ENCODE results near the gene ATXN7. TPM values are rescaled to one million over a fixed set of nuclear protein-coding genes. Genes with fewer than 3 reads are reported as not detected.

The ATXN7 gene
- total and polyA plus RNA-seq, 2 of the 13 experiments (the other 11 are each of a cell fraction or from before 2014, with no cell fraction given), result 13.8 to 20.0 TPM

- Histone ChIP-seq H3K79me2 (ENCODE audit: insufficient read depth, low read length) (no peaks in the 10 kb centered on the region), H3K9ac (ENCODE audit: insufficient read depth, low read depth, low read length) (no peak overlapping the region), H3K36me3 (replicated peaks in 1 of 2; ENCODE audit: control insufficient read depth in 1 of 2, insufficient read depth in 2 of 2, low read length in 2 of 2) (peaks cover 29 to 87% of the 10 kb centered on the region in 2 experiments), H2AFZ (ENCODE audit: low read length) (no peak overlapping the region), H3K4me3 (replicated peaks in 1 of 3; ENCODE audit: insufficient read depth in 1 of 3, low read depth in 2 of 3, low read length in 3 of 3) (no peak overlapping the region), H3K27ac (ENCODE audit: extremely low read length, insufficient read depth, low read length) (no peak overlapping the region), H3K9me3 (ENCODE audit: low read length) (no peaks in the 10 kb centered on the region), H3K4me1 (ENCODE audit: insufficient read depth, low read length) (peaks cover 19% of the 10 kb centered on the region), H4K20me1 (ENCODE audit: insufficient read depth, low read length) (no peaks in the 10 kb centered on the region), H3K4me2 (ENCODE audit: low read depth, low read length) (no peak overlapping the region), H3K27me3 (ENCODE audit: control insufficient read depth in 1 of 2, insufficient read depth in 2 of 2, low read length in 2 of 2) (no peaks in the 10 kb centered on the region)
- FAIRE-seq (no peak), ATAC-seq (no peak), DNase-seq (ENCODE audit: low spot score) (no peak)
- POLR2A ChIA-PET, result no interaction called here
- TF ChIP-seq, protein P1, sequence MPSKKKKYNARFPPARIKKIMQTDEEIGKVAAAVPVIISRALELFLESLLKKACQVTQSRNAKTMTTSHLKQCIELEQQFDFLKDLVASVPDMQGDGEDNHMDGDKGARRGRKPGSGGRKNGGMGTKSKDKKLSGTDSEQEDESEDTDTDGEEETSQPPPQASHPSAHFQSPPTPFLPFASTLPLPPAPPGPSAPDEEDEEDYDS (CRISPR knock-in tag; IDR thresholded peaks at IDR 0.05), result no peak
- no peak for TF ChIP-seq PBX2 (CRISPR knock-in tag; IDR thresholded peaks at IDR 0.05)
- TF ChIP-seq CREBL2 (CRISPR knock-in tag; IDR thresholded peaks at IDR 0.05; ENCODE audit: borderline replicate concordance), result no peak
- TF ChIP-seq, protein P2, sequence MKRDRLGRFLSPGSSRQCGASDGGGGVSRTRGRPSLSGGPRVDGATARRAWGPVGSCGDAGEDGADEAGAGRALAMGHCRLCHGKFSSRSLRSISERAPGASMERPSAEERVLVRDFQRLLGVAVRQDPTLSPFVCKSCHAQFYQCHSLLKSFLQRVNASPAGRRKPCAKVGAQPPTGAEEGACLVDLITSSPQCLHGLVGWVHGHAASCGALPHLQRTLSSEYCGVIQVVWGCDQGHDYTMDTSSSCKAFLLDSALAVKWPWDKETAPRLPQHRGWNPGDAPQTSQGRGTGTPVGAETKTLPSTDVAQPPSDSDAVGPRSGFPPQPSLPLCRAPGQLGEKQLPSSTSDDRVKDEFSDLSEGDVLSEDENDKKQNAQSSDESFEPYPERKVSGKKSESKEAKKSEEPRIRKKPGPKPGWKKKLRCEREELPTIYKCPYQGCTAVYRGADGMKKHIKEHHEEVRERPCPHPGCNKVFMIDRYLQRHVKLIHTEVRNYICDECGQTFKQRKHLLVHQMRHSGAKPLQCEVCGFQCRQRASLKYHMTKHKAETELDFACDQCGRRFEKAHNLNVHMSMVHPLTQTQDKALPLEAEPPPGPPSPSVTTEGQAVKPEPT (CRISPR knock-in tag; IDR thresholded peaks at IDR 0.05; ENCODE audit: low read depth), result no peak
- no peak for TF ChIP-seq BCL6 (CRISPR knock-in tag; IDR thresholded peaks at IDR 0.05)
- TF ChIP-seq GABPA (IDR thresholded peaks at IDR 0.05; ENCODE audit: low read depth, low read length), result no peak
- TF ChIP-seq GABPA (CRISPR knock-in tag; IDR thresholded peaks at IDR 0.05; ENCODE audit: low read depth), result no peak
- no peak for TF ChIP-seq ZNF720 (CRISPR knock-in tag; IDR thresholded peaks at IDR 0.05)
- no peak for TF ChIP-seq ARID4A (CRISPR knock-in tag; IDR thresholded peaks at IDR 0.05; ENCODE audit: borderline replicate concordance)
- TF ChIP-seq CENPX (CRISPR knock-in tag; IDR thresholded peaks at IDR 0.05), result no peak
- in situ Hi-C loops (cut with HindIII; ENCODE audit: extremely low pct_ligation_motif_present, low pct_unique_long_range_greater_than_20kb), result no loop called here
- CTCF ChIA-PET (ENCODE audit: low intra/inter-chr PET ratio, low total read pairs), result no interaction called here
- WGBS (ENCODE audit: low lambda C conversion rate), result 100% methylated on average over 2 of the region's 4 CpGs
- intact Hi-C loops (cut with micrococcal nuclease; ENCODE audit: unreplicated experiment), result no loop called here
- BruUV-seq (replicated peaks), result no TSS peak
Measured at GRCh38 chr3:63988943-63989342, 125.3 kb downstream of the ATXN7 start.

Measured in HepG2 (cell line).